ENCODE measurements around the gene SNX4. TPM values are rescaled to one million over a fixed set of nuclear protein-coding genes. Genes with fewer than 3 reads are reported as not detected.

The SNX4 gene
- polyA plus RNA-seq, 1 donor (not counting 4 experiments of a cell fraction or from before 2014, with no cell fraction given), result 17.9 TPM

DNA sequence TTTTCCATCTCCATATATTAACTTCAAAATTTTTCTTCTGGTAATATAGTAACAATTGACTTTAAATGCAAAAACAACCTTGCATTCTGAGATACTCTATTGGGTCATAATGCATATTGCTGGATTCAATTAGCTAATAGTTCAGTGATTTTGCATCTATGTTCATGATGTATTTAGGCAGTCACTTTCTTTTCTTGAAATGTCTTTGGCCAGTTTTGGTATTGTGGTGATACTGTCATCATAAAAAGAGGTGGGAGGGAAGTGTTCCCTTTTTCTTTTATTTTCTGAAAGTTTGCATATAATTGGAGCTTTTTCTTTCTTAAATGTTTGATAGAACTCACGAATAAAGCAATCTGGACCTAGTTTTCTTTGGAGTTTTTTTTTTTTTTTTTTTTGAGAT, 77.5 kb downstream of the SNX4 start:
- Histone ChIP-seq H3K27me3 (ENCODE audit: control insufficient read depth, extremely low read depth, insufficient read depth, low read length) (no peaks in the 10 kb centered on the region), H2AFZ (ENCODE audit: control insufficient read depth, low read length) (no peak overlapping the region), H3K4me3 (ENCODE audit: control insufficient read depth in 2 of 3, extremely low read depth in 1 of 3, insufficient read depth in 2 of 3, low read depth in 1 of 3, low read length in 3 of 3) (no peak overlapping the region), H3K9me1 (ENCODE audit: control insufficient read depth, extremely low read depth, insufficient read depth, low read length) (no peaks in the 10 kb centered on the region), H3K9me3 (ENCODE audit: control insufficient read depth, low read depth, low read length) (no peaks in the 10 kb centered on the region), H3K9ac (ENCODE audit: control insufficient read depth, extremely low read depth, insufficient read depth, low read length) (no peak overlapping the region), H3K4me1 (ENCODE audit: control insufficient read depth, extremely low read depth, insufficient read depth, low read length) (peaks cover 12% of the 10 kb centered on the region), H3K36me3 (ENCODE audit: control insufficient read depth in 2 of 2, extremely low read depth in 1 of 2, insufficient read depth in 2 of 2, low read length in 2 of 2) (no peaks in the 10 kb centered on the region), H3K4me2 (ENCODE audit: control insufficient read depth, extremely low read depth, insufficient read depth, low read depth, low read length) (no peak overlapping the region), H3K27ac (ENCODE audit: control insufficient read depth, insufficient read depth, low read length) (no peak overlapping the region), H3K79me2 (ENCODE audit: control insufficient read depth, insufficient read depth, low read length) (no peaks in the 10 kb centered on the region), H4K20me1 (ENCODE audit: control insufficient read depth, extremely low read depth, insufficient read depth, low read length) (no peaks in the 10 kb centered on the region)
- DNase-seq (ENCODE audit: low read depth, low spot score), result no peak
- FAIRE-seq, result no peak
- dilution Hi-C loops (cut with MboI; ENCODE audit: extremely low pct_ligation_motif_present, low sequenced_read_pairs), result no loop called here
- TF ChIP-seq, protein P1, sequence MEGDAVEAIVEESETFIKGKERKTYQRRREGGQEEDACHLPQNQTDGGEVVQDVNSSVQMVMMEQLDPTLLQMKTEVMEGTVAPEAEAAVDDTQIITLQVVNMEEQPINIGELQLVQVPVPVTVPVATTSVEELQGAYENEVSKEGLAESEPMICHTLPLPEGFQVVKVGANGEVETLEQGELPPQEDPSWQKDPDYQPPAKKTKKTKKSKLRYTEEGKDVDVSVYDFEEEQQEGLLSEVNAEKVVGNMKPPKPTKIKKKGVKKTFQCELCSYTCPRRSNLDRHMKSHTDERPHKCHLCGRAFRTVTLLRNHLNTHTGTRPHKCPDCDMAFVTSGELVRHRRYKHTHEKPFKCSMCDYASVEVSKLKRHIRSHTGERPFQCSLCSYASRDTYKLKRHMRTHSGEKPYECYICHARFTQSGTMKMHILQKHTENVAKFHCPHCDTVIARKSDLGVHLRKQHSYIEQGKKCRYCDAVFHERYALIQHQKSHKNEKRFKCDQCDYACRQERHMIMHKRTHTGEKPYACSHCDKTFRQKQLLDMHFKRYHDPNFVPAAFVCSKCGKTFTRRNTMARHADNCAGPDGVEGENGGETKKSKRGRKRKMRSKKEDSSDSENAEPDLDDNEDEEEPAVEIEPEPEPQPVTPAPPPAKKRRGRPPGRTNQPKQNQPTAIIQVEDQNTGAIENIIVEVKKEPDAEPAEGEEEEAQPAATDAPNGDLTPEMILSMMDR (optimal IDR thresholded peaks at IDR 0.05 in 1 of 3, IDR thresholded peaks at IDR 0.05 in 1 of 3, conservative IDR thresholded peaks at IDR 0.05 in 1 of 3; ENCODE audit: extremely low read depth in 1 of 3, insufficient read depth in 2 of 3, low read length in 3 of 3), result no peak
- TF ChIP-seq EZH2 (IDR thresholded peaks at IDR 0.05; ENCODE audit: low read length), result no peak

DNA sequence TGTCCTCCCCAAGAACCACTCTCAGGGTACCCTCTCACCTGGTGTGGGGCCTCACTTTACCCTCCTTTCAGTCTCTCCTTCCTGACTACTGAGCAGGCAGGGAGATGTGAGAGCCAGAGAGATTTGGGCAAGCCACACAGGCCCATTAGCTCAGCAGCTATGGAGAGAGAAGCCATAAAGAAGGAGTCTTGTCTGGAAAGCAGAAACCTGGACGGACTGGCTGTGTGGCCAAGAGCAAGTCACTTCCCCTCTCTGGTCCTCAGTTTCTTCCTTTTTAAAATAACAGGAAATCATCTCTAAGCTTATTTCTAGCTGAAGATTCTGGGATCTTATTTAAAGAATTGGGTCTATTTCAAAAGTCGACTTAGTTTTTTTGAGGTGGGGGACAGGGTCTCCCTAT, 79.0 kb downstream of the SNX4 start:
- Histone ChIP-seq H3K9me3 (ENCODE audit: control insufficient read depth, low read depth, low read length) (no peaks in the 10 kb centered on the region), H3K4me1 (ENCODE audit: control insufficient read depth, extremely low read depth, insufficient read depth, low read length) (peaks cover 12% of the 10 kb centered on the region), H3K9me1 (ENCODE audit: control insufficient read depth, extremely low read depth, insufficient read depth, low read length) (no peaks in the 10 kb centered on the region), H2AFZ (ENCODE audit: control insufficient read depth, low read length) (peak overlapping the region; percentile 10), H3K4me3 (ENCODE audit: control insufficient read depth in 2 of 3, extremely low read depth in 1 of 3, insufficient read depth in 2 of 3, low read depth in 1 of 3, low read length in 3 of 3) (no peak overlapping the region), H3K27me3 (ENCODE audit: control insufficient read depth, extremely low read depth, insufficient read depth, low read length) (no peaks in the 10 kb centered on the region), H3K36me3 (ENCODE audit: control insufficient read depth in 2 of 2, extremely low read depth in 1 of 2, insufficient read depth in 2 of 2, low read length in 2 of 2) (no peaks in the 10 kb centered on the region), H3K79me2 (ENCODE audit: control insufficient read depth, insufficient read depth, low read length) (no peaks in the 10 kb centered on the region), H3K27ac (ENCODE audit: control insufficient read depth, insufficient read depth, low read length) (no peak overlapping the region), H4K20me1 (ENCODE audit: control insufficient read depth, extremely low read depth, insufficient read depth, low read length) (no peaks in the 10 kb centered on the region), H3K4me2 (ENCODE audit: control insufficient read depth, extremely low read depth, insufficient read depth, low read depth, low read length) (no peak overlapping the region), H3K9ac (ENCODE audit: control insufficient read depth, extremely low read depth, insufficient read depth, low read length) (no peak overlapping the region)
- dilution Hi-C loops (cut with MboI; ENCODE audit: extremely low pct_ligation_motif_present, low sequenced_read_pairs), result no loop called here
- DNase-seq (ENCODE audit: low read depth, low spot score) (no peak), FAIRE-seq (no peak)
- TF ChIP-seq EZH2 (IDR thresholded peaks at IDR 0.05; ENCODE audit: low read length), result no peak
- TF ChIP-seq, protein P1 (optimal IDR thresholded peaks at IDR 0.05 in 1 of 3, IDR thresholded peaks at IDR 0.05 in 1 of 3, conservative IDR thresholded peaks at IDR 0.05 in 1 of 3; ENCODE audit: extremely low read depth in 1 of 3, insufficient read depth in 2 of 3, low read length in 3 of 3), result no peak
